Activated naive CD8-positive, alpha-beta T cell treated with anti-CD3 and anti-CD28 coated beads, Interleukin-2, amount 50 U/mL, for 24 hours (primary cell): ENCODE data around the gene CLCN4.
A peak's percentile ranks its signal among the peaks of the same experiment; 100 is the strongest.

Source experiments
- ATAC-seq: fragments of 150-1000 bp; cut with Tn5 transposase; one replicate; pipeline ENCODE4 v1.10.0; 2021
- DNase-seq: peaks from one replicate; pipeline ENCODE4 v3.0.0; 2021
- H3K27ac Mint-ChIP-seq: one replicate; pipeline ENCODE4 v1.8.0; 2021; ENCODE audit warnings: mild to moderate bottlenecking, mixed read lengths
- H3K27me3 Mint-ChIP-seq: one replicate; pipeline ENCODE4 v1.8.0; 2021; ENCODE audit warnings: mixed read lengths
- H3K36me3 Mint-ChIP-seq: one replicate; pipeline ENCODE4 v1.8.0; 2021; ENCODE audit warnings: low read depth, mixed read lengths
- H3K4me1 Mint-ChIP-seq: one replicate; pipeline ENCODE4 v1.8.0; 2021; ENCODE audit warnings: mixed read lengths
- H3K4me3 Mint-ChIP-seq: one replicate; pipeline ENCODE4 v1.8.0; 2021; ENCODE audit warnings: mild to moderate bottlenecking, moderate library complexity, mixed read lengths
- H3K9me3 Mint-ChIP-seq: one replicate; pipeline ENCODE4 v1.8.0; 2021; ENCODE audit warnings: mixed read lengths

Gene CLCN4

GRCh38 chrX:10186355-10186754 lies 29.6 kb downstream of the CLCN4 start:
- ATAC-seq (no peak), DNase-seq (no peak)
- no peaks in the 10 kb centered on the region for H3K36me3 Mint-ChIP-seq
- H3K4me3 Mint-ChIP-seq, result no peak overlapping the region
- peaks cover 4% of the 10 kb centered on the region for H3K4me1 Mint-ChIP-seq
- H3K9me3 Mint-ChIP-seq, result no peaks in the 10 kb centered on the region
- H3K27me3 Mint-ChIP-seq, result peaks cover 2% of the 10 kb centered on the region
- H3K27ac Mint-ChIP-seq, result no peak overlapping the region

GRCh38 chrX:10187421-10187820 lies 30.6 kb downstream of the CLCN4 start:
- peaks cover 2% of the 10 kb centered on the region for H3K27me3 Mint-ChIP-seq
- ATAC-seq, result no peak
- no peak overlapping the region for H3K27ac Mint-ChIP-seq
- H3K9me3 Mint-ChIP-seq, result no peaks in the 10 kb centered on the region
- H3K4me1 Mint-ChIP-seq, result peaks cover 4% of the 10 kb centered on the region
- no peak for DNase-seq
- no peak overlapping the region for H3K4me3 Mint-ChIP-seq
- no peaks in the 10 kb centered on the region for H3K36me3 Mint-ChIP-seq

GRCh38 chrX:10189317-10190268 lies 32.8 kb downstream of the CLCN4 start:
- H3K27me3 Mint-ChIP-seq, result peaks cover 2% of the 10 kb centered on the region
- no peaks in the 10 kb centered on the region for H3K9me3 Mint-ChIP-seq
- H3K27ac Mint-ChIP-seq, result no peak overlapping the region
- ATAC-seq (peak; percentile 46), DNase-seq (peak; percentile 68)
- H3K36me3 Mint-ChIP-seq, result no peaks in the 10 kb centered on the region
- H3K4me1 Mint-ChIP-seq, result peaks cover 4% of the 10 kb centered on the region
- no peak overlapping the region for H3K4me3 Mint-ChIP-seq

- H3K36me3 Mint-ChIP-seq, result no peaks in the 10 kb centered on the region
- no peak for DNase-seq
- ATAC-seq, result no peak
- H3K4me3 Mint-ChIP-seq, result no peak overlapping the region
- no peaks in the 10 kb centered on the region for H3K9me3 Mint-ChIP-seq
- H3K27me3 Mint-ChIP-seq, result peaks cover 2% of the 10 kb centered on the region
- H3K4me1 Mint-ChIP-seq, result peaks cover 4% of the 10 kb centered on the region
- no peak overlapping the region for H3K27ac Mint-ChIP-seq
Measured at GRCh38 chrX:10190367-10190766, 33.6 kb downstream of the CLCN4 start.

- DNase-seq (no peak), ATAC-seq (no peak)
- peaks cover 4% of the 10 kb centered on the region for H3K4me1 Mint-ChIP-seq
- no peaks in the 10 kb centered on the region for H3K36me3 Mint-ChIP-seq
- H3K27ac Mint-ChIP-seq, result no peak overlapping the region
- H3K27me3 Mint-ChIP-seq, result peaks cover 2% of the 10 kb centered on the region
- no peaks in the 10 kb centered on the region for H3K9me3 Mint-ChIP-seq
- H3K4me3 Mint-ChIP-seq, result no peak overlapping the region
Measured at GRCh38 chrX:10193587-10193986, 36.8 kb downstream of the CLCN4 start.

- ATAC-seq (no peak), DNase-seq (no peak)
- H3K4me1 Mint-ChIP-seq, result peaks cover 4% of the 10 kb centered on the region
- H3K27ac Mint-ChIP-seq, result no peak overlapping the region
- H3K36me3 Mint-ChIP-seq, result no peaks in the 10 kb centered on the region
- H3K27me3 Mint-ChIP-seq, result no peaks in the 10 kb centered on the region
- no peaks in the 10 kb centered on the region for H3K9me3 Mint-ChIP-seq
- H3K4me3 Mint-ChIP-seq, result no peak overlapping the region
Measured at GRCh38 chrX:10195425-10195824, 38.6 kb downstream of the CLCN4 start.

GRCh38 chrX:10195947-10196346 lies 39.2 kb downstream of the CLCN4 start:
- ATAC-seq (no peak), DNase-seq (no peak)
- Mint-ChIP-seq H3K9me3 (no peaks in the 10 kb centered on the region), H3K27ac (no peak overlapping the region), H3K4me1 (peaks cover 4% of the 10 kb centered on the region), H3K27me3 (no peaks in the 10 kb centered on the region), H3K4me3 (no peak overlapping the region), H3K36me3 (no peaks in the 10 kb centered on the region)

- no peaks in the 10 kb centered on the region for H3K27me3 Mint-ChIP-seq
- ATAC-seq (no peak), DNase-seq (no peak)
- no peak overlapping the region for H3K4me3 Mint-ChIP-seq
- no peaks in the 10 kb centered on the region for H3K36me3 Mint-ChIP-seq
- H3K9me3 Mint-ChIP-seq, result no peaks in the 10 kb centered on the region
- peaks cover 4% of the 10 kb centered on the region for H3K4me1 Mint-ChIP-seq
- no peak overlapping the region for H3K27ac Mint-ChIP-seq
Measured at GRCh38 chrX:10197279-10198210, 40.8 kb downstream of the CLCN4 start.

GRCh38 chrX:10198254-10198653 lies 41.5 kb downstream of the CLCN4 start:
- no peaks in the 10 kb centered on the region for H3K9me3 Mint-ChIP-seq
- no peak overlapping the region for H3K4me3 Mint-ChIP-seq
- H3K27me3 Mint-ChIP-seq, result no peaks in the 10 kb centered on the region
- H3K4me1 Mint-ChIP-seq, result peaks cover 4% of the 10 kb centered on the region
- no peaks in the 10 kb centered on the region for H3K36me3 Mint-ChIP-seq
- H3K27ac Mint-ChIP-seq, result no peak overlapping the region
- ATAC-seq (no peak), DNase-seq (no peak)

GRCh38 chrX:10199212-10199611 lies 42.4 kb downstream of the CLCN4 start:
- H3K9me3 Mint-ChIP-seq, result no peaks in the 10 kb centered on the region
- H3K27ac Mint-ChIP-seq, result no peak overlapping the region
- H3K36me3 Mint-ChIP-seq, result no peaks in the 10 kb centered on the region
- peak; percentile 2 for DNase-seq
- ATAC-seq, result peak; percentile 33
- no peak overlapping the region for H3K4me3 Mint-ChIP-seq
- H3K4me1 Mint-ChIP-seq, result peaks cover 4% of the 10 kb centered on the region
- H3K27me3 Mint-ChIP-seq, result no peaks in the 10 kb centered on the region

- H3K27ac Mint-ChIP-seq, result no peak overlapping the region
- H3K9me3 Mint-ChIP-seq, result no peaks in the 10 kb centered on the region
- no peak overlapping the region for H3K4me3 Mint-ChIP-seq
- ATAC-seq (no peak), DNase-seq (no peak)
- H3K36me3 Mint-ChIP-seq, result peaks cover 2% of the 10 kb centered on the region
- no peaks in the 10 kb centered on the region for H3K27me3 Mint-ChIP-seq
- peaks cover 4% of the 10 kb centered on the region for H3K4me1 Mint-ChIP-seq
Measured at GRCh38 chrX:10203617-10204016, 46.8 kb downstream of the CLCN4 start.

GRCh38 chrX:10206317-10206716 lies 49.5 kb downstream of the CLCN4 start:
- Mint-ChIP-seq H3K4me1 (no peaks in the 10 kb centered on the region), H3K27ac (no peak overlapping the region), H3K9me3 (no peaks in the 10 kb centered on the region), H3K27me3 (peaks cover 2% of the 10 kb centered on the region), H3K4me3 (no peak overlapping the region), H3K36me3 (peaks cover 2% of the 10 kb centered on the region)
- no peak for ATAC-seq
- DNase-seq, result no peak

GRCh38 chrX:10208281-10208856 lies 51.6 kb downstream of the CLCN4 start:
- Mint-ChIP-seq H3K36me3 (peaks cover 2% of the 10 kb centered on the region), H3K27me3 (peaks cover 2% of the 10 kb centered on the region), H3K4me1 (no peaks in the 10 kb centered on the region), H3K4me3 (no peak overlapping the region), H3K27ac (no peak overlapping the region), H3K9me3 (no peaks in the 10 kb centered on the region)
- DNase-seq (no peak), ATAC-seq (no peak)

- Mint-ChIP-seq H3K4me3 (no peak overlapping the region), H3K9me3 (no peaks in the 10 kb centered on the region), H3K27ac (no peak overlapping the region), H3K4me1 (no peaks in the 10 kb centered on the region), H3K27me3 (peaks cover 2% of the 10 kb centered on the region), H3K36me3 (peaks cover 2% of the 10 kb centered on the region)
- ATAC-seq (no peak), DNase-seq (no peak)
Measured at GRCh38 chrX:10208953-10209352, 52.2 kb downstream of the CLCN4 start.
